ENCODE results near the gene TBKBP1. TPM values are rescaled to one million over a fixed set of nuclear protein-coding genes. Genes with fewer than 3 reads are reported as not detected.

The TBKBP1 gene
- total RNA-seq, 1 donor from 2014 or later: 52.7 TPM

GRCh38 chr17:47692137-47692894, 1.6 kb upstream of the TBKBP1 start:
- Mint-ChIP-seq H3K9me3 (no peaks in the 10 kb centered on the region), H3K27ac (peak overlapping the region; percentile 81), H3K36me3 (no peaks in the 10 kb centered on the region), H3K27me3 (ENCODE audit: low read depth) (no peaks in the 10 kb centered on the region), H3K4me1 (peaks cover 21% of the 10 kb centered on the region), H3K4me3 (peak overlapping the region; percentile 72)
- no peak for DNase-seq (ENCODE audit: low spot score in 2 of 2, unreplicated experiment in 2 of 2)
- no peak for TF ChIP-seq CTCF (IDR thresholded peaks at IDR 0.05; ENCODE audit: unreplicated experiment)

- H3K27ac Mint-ChIP-seq: peak overlapping the region; percentile 81
- no peaks in the 10 kb centered on the region for H3K36me3 Mint-ChIP-seq
- no peak for DNase-seq (ENCODE audit: low spot score in 2 of 2, unreplicated experiment in 2 of 2)
- H3K4me1 Mint-ChIP-seq: peaks cover 21% of the 10 kb centered on the region
- no peaks in the 10 kb centered on the region for H3K27me3 Mint-ChIP-seq (ENCODE audit: low read depth)
- no peak for TF ChIP-seq CTCF (IDR thresholded peaks at IDR 0.05; ENCODE audit: unreplicated experiment)
- H3K4me3 Mint-ChIP-seq: peak overlapping the region; percentile 72
- no peaks in the 10 kb centered on the region for H3K9me3 Mint-ChIP-seq
Measured at GRCh38 chr17:47692895-47693730, 848 bp upstream of the TBKBP1 start.

GRCh38 chr17:47694581-47695428, 844 bp downstream of the TBKBP1 start:
- no peaks in the 10 kb centered on the region for H3K27me3 Mint-ChIP-seq (ENCODE audit: low read depth)
- DNase-seq (ENCODE audit: low spot score in 2 of 2, unreplicated experiment in 2 of 2): peak in 1 of 2 experiments; percentile 61

GRCh38 chr17:47695429-47696376, 1.7 kb downstream of the TBKBP1 start:
- peaks cover 21% of the 10 kb centered on the region for H3K4me1 Mint-ChIP-seq
- H3K9me3 Mint-ChIP-seq: no peaks in the 10 kb centered on the region
- peak overlapping the region; percentile 78 for H3K27ac Mint-ChIP-seq
- H3K27me3 Mint-ChIP-seq (ENCODE audit: low read depth): no peaks in the 10 kb centered on the region
- H3K4me3 Mint-ChIP-seq: peak overlapping the region; percentile 78
- TF ChIP-seq CTCF (IDR thresholded peaks at IDR 0.05; ENCODE audit: unreplicated experiment): no peak
- peak in 1 of 2 experiments; percentile 51 for DNase-seq (ENCODE audit: low spot score in 2 of 2, unreplicated experiment in 2 of 2)
- peaks cover 5% of the 10 kb centered on the region for H3K36me3 Mint-ChIP-seq

More at GRCh38 chr17:47694581-47695428, 844 bp downstream of the TBKBP1 start:
- Mint-ChIP-seq H3K36me3 (peaks cover 2% of the 10 kb centered on the region), H3K4me1 (peaks cover 21% of the 10 kb centered on the region), H3K27ac (peak overlapping the region; percentile 78), H3K9me3 (no peaks in the 10 kb centered on the region), H3K4me3 (peak overlapping the region; percentile 78)
- no peak for TF ChIP-seq CTCF (IDR thresholded peaks at IDR 0.05; ENCODE audit: unreplicated experiment)
